NCI-H187 treated with DMSO at 0.1 percent for 48 hours (cell line): ENCODE measurements around the gene UBE2E1.

Source experiments
- DNase-seq: peaks from one replicate; lab custom pipeline; 2025; lab: John Stamatoyannopoulos, UW

Gene UBE2E1

GRCh38 chr3:23820888-23821287 is 15.1 kb downstream of the UBE2E1 start:
- DNase-seq: no peak

GRCh38 chr3:23821858-23822257 is 16.1 kb downstream of the UBE2E1 start:
- DNase-seq: no peak

- no peak for DNase-seq
These were observed 16.8 kb downstream of the UBE2E1 start for GRCh38 chr3:23822559-23822958.

DNA sequence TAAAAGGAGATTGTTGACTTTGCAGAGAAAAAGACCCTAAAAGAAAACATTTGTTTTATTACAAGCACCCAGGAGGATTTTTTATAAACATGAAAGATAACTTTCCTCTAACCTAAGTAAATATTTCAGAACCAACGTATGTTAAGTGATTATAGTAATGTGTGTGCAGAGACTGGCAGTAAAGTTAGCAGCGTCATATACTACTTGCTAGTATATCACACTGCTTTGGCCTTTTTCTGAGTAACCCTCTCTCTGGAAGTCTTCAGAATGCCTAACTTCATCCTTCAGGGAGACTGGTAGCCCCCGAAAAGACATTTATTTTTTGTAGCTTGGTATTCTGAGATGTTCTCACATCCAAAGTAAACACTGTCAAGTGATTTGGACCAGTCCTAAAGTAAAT is 17.9 kb downstream of the UBE2E1 start:
- DNase-seq: no peak

DNA sequence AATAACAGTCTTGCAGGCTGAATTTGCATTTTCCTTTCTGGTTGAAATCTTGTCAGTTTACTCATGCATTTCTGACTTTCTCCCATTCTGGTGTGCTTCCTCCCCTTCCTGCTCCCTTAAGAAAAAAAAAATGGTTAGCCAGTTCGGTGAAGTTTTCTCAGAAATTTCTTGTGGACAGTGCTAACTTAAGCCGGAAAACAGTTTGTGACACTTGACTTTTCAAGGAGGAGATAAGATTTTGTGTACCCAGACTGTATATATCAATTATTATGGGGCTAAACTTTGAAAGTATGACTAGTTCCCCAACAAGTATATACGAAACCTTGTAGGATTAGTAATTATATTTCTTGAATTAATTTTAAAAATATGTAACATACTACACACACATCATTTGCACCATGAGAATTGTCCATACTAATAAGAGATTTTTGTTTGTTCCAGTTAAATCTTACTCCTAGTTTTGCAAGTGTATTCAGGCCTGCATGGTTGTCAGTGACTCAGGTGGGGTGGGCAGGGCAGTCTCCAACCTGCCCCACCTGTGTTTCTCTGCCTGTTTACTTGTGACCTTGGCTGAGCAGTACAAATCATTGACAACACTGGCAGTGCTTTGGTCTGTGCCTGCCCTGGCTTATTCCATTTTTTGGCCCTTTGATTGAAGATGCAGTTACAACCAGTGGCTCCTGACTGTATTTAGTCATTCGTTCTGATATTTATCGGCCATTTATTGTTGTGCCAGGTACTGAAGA is 19.1 kb downstream of the UBE2E1 start:
- DNase-seq: no peak

DNA sequence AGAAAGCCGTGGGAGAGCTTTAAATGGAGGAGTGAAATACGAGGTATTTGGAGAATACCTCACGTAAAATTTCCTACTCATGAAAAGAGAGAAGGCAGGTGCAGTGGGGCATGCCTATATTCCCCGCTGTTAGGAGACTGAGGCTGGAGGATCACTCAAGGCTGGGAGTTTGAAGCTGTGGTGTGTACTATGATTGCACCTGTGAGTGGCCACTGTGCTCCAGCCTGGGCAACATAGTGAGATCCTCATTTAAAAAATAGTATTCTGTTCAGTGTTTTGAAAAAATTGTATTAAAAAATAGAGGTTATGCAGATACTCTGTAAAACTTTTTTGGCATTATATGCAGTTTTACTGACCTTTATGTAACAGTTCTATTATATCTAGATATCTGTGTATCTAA is 20.0 kb downstream of the UBE2E1 start:
- DNase-seq: no peak

DNA sequence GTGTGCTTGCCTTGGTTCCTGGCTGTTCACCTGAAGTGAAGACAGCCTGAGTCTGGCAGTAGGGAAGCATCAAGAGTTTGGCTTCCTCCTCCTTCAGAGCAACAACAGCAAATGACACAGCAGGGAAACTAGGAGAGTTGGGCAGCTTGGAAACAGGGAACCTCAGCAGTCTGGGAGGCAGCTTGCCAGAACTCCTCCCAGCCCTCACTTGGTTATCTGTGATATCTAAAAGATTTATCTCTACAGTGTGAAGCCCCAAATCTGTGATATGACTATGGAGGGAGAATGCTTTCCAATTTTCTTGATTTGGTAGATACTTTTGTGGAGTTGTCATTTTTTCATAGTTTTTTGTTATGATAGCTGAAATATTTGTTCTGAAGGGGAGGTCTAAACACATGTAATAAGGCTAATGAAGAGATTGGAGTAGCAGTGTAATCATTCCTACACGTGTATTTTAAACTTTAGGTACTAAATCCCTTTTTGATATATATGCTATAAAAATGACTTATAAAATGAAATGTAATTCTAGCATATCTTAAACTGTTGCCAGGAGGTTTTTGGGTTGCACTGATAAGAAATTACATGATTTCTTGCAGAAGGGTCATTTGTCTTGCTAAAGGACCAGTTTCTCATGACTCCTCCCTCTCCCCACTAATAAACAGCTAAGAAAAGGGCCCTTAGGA is 20.8 kb downstream of the UBE2E1 start:
- DNase-seq: no peak

DNA sequence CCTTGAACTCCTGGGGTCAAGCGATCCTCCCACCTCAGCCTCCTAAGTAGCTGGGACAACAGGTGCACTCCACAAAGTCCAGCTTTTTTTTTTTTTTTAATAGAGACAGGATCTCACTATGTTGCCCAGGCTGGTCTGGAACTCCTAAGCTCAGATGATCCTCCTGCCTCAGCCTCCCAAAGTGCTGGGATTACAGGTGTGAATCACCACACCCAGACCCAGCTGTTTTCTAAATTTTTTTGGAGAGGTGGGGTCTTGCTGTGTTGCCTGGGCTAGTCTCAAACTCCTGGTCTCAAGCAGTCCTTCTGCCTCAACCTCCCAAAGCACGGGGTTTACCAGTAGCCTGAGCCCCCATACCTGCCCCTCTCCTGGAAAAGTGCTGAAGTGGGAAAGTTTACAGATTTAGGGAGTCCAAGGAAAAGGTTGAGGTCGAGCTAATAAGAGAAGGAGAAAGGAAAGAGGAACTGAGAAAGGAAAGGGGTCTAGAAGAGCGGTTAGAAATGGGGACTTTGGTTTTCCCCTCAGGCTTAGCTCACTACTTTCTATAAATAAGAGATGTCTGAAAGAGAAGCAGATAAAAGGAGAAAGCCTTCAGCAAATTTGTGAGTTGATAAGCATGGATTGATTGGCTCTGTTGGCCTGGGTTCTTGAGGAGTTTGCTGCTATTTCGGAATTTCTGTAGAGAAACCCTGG is 23.6 kb downstream of the UBE2E1 start:
- DNase-seq: no peak

GRCh38 chr3:23830869-23831484 is 25.2 kb downstream of the UBE2E1 start:
- DNase-seq: no peak

DNA sequence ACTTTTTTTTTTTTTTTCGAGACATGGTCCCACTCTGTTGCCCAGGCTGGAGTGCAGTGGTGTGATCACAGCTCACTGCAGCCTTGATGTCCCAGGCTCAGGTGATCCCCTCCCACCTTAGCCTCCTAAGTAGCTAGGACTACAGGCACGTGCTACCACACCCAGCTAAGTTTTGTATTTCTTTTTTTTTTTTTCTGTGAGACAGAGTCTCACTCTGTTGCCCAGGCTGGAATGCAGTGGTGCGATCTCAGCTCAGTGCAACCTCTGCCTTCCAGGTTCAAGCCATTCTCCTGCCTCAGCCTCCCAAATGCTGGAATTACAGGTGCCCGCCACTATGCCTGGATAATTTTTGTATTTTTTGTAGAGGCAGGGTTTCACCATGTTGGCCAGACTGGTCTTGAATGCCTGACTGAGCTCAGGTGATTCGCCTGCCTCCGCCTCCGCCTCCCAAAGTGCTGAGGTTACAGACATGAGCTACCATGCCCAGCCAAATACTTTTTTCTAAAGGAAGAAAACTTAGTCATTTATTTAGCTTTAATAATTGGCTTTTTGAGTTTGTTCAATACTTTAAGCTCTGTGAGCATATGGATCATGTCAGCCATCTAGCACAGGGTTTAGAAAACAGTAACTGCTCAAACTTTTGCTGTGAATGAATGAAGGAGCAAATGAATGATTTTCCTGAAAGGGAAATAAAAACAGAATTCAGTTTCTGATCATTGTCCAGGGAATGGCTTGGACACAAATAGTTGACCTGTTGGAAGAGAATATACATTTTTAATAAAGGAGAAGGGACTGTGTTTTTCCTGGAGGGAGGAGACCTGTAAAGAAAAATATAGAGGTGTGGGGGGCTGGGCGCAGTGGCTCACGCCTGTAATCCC is 26.0 kb downstream of the UBE2E1 start:
- no peak for DNase-seq

DNA sequence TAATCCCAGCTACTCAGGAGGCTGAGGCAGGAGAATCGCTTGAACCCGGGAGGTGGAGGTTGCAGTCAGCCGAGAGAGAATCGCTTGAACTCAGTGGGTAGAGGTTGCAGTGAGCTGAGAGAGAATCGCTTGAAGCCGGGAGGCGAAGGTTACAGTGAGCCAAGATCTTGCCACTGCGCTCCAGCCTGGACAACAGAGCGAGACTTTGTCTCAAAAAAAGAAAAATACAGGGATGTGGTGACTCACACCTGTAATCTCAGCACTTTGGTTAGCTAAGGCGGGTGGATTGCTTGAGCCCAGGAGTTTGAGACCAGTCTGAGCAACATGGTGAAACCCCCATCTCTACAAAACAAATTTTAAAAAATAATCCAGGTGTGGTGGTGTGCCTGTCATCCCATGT is 26.8 kb downstream of the UBE2E1 start:
- DNase-seq: no peak

DNA sequence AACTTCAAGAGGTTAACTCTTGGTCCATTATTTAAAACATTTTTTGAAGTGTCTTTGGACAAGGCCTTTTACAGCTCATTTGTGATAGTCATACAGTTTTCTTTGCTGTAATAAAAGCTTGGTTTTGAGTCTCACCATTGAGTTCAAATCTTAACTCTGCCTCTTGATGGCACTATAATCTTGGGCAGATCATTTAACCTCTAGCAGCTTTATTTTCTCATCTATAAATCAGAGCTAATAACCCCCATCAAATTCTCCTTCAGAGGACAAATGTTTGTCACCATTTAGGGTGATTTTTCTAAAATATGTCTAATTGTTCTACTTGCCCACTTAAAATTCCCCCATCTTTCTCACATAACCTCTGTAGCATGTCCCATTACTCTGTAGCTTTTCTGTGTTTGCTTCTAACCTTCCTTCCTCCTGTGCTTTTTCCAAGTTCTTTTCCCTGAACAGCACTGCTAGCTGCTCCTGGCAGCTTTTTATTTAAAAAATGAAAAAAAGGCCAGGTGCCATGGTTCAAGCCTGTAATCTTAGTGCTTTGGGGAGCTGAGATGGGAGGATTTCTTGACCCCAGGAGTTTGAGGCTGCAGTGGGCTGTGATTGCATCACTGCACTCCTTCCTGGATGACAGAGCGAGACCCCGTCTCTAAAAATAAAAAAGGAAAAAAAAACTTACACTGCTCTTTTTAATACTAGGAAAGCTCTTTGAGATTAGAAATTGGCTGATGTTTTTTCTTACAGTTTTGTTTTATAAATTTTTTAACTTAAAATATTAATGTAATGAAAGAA is 28.5 kb downstream of the UBE2E1 start:
- DNase-seq: no peak

GRCh38 chr3:23835087-23835486 is 29.3 kb downstream of the UBE2E1 start:
- no peak for DNase-seq

- DNase-seq: no peak
These were observed 30.0 kb downstream of the UBE2E1 start for GRCh38 chr3:23835802-23836201.

- no peak for DNase-seq
These were observed 30.9 kb downstream of the UBE2E1 start for GRCh38 chr3:23836536-23837230.

DNA sequence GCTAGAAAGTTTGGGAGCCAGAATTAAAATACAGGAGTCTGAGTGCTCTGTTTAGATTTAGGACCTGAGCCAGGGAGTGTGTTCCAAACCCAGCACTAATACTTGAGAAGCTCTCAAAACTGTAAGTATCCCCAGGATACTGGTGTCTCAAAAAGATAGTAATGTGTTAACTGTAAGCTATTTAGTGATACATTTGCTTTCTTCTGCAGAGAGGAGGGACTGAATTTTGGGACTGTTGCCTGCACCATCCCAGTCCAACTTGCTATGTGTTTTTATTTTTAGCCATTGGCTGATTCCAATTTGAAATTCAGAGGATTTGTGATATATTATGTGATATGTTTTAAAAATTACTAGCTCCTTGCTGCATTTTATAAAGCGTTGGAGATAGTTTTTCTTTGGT is 31.5 kb downstream of the UBE2E1 start:
- no peak for DNase-seq

DNA sequence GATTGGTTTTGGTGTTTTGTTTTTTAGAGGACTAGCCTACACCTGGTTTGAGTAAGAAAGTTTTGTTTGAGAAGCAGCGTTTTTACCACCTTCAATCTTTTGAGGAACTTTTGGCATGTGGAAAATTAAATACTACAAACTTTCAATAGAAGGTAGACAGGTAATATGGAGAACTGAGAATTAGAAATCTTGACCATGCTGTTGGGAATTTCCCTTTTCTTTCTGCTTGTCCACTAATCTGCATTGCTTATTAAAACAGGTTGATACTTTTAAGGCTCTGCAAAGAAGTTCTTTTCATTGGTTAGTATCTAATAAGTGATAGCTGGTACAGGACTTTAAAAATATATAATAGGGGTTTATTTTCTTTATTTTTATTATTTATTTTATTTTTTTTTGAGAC is 31.9 kb downstream of the UBE2E1 start:
- DNase-seq: no peak

DNA sequence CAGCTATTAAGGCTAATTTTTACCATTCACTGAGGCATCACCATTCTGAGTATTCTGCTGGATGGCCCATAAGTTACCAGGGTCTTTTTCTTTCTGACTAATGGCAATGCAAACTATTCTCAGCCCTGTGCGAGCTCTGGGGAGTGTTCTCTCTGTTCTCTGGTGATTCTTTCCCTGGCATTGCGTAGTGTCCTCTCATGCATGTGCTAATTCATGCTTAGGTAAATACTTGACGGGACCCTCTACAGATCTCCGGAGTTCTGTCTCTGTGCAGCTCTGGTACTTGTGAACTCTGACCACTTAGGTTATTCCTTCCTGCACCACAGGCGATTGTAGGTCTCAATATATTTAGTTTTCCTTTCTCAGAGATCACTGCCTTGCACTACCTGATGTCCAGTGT is 34.8 kb downstream of the UBE2E1 start:
- DNase-seq: peak; percentile 11

DNA sequence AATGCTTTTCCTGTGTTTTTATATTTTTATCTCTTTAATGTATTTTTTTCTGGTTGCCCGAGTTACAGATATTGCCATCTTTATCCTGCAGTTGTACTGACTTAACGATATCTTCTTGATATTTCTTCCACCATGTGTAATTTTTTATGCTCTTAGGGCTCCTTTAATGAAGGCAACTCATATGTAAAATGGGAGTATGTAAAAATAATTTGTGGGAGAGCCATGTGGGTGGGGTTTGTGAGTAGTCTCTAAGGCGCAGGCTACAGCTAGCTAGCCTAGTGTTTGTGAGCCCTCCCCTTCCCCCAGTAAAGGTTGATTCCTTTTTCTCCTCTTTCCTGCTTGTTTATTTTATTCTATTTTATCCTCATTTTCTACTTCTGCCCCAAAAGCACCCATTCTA is 38.1 kb downstream of the UBE2E1 start:
- DNase-seq: no peak
